SKM-1 (cell line): ENCODE data around the gene INTS15.

Source experiments
- DNase-seq: peaks from one replicate; lab custom pipeline; 2025; ENCODE audit not compliant: unreplicated experiment; lab: John Stamatoyannopoulos, UW

Gene INTS15

DNA sequence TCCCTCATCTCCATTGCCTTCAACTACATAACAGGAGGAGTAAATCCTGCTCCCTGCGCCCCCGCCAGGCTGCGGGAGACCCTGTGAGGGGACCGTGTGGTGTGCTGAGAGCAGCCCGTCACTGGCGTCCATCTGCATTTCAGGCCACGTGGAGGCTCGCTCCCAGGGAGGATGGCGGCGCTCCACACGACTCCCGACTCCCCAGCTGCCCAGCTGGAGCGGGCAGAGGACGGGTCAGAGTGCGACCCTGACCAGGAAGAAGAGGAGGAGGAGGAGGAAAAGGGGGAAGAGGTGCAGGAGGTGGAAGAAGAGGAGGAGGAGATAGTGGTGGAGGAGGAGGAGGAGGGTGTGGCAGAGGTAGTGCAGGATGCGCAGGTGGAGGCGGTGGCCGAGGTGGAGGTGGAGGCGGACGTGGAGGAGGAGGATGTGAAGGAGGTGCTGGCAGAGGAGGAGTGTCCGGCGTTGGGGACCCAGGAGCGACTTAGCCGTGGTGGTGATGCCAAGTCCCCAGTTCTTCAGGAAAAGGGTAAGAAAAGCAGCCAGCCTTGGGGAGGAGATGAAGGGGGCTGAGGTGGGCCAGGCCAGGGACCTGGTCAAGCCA lies 52.5 kb downstream of the INTS15 start:
- no peak for DNase-seq

DNA sequence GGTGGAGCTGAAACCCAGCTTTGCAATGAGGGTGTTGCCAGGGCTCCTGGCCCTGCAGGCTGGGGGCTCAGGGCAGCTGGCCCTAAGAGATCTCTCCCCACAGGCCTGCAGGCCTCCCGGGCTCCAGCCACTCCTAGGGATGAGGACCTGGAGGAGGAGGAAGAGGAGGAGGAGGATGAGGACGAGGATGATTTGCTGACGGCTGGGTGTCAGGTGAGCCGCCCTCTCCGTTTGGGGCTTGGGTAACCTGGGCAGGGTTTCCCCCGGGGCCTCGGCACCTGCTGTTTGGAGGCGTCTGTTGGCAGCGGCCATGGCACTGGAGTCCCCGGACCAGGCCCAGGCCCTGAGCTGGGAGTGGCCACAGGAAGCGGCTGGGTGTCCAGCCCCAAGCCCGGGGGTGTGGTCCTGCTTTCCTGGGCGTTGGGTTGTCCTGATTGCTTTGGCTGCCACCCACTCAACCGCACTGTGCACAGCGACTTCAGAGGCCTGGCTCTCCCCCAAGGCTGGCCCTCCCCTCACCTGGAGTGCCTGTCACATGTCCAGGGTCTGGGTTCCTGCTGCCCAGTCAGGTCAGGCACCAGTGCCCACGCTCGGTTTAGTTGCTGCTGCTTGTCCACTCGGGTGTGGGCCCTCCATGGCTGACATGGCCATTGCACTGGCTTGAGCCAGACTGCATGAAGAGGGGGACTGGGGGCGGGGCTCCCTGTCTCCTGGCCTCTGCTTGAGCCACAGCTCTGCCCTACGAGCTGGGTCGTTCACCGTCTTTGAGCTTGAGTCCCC lies 53.2 kb downstream of the INTS15 start:
- no peak for DNase-seq

DNA sequence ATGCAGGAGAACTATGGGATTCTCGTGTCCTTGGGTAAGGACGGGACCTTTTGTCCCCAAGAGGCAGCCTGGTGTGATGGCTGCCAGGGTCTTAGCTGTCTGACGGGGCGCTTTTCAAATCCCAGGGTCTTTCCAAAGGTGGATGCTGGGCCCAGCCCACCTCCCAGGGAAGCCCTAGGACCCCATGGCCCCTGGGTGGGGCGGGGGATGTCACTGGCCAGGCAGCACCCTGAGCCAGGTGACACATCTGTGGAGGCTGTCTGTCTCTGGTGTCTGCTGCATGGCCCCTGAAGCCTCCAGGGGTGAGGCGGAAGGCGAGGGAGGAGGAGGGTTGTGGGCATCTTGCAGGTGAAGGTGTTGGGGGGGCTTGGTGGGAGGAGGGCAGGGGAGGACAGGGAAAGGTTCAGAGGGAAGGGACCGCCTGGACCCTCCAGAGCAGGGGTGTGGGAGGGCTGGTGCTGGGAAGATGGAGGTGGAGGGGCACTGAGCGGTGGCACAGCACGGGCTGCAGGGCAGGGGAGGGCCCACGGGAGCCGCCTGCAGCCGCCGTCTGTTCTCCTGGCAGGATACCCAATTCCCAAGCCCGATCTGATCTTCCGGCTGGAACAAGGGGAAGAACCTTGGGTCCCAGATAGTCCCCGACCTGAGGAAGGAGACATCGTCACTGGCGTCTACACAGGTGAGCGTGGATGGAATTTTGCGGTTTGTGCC lies 54.2 kb downstream of the INTS15 start:
- DNase-seq, result no peak

DNA sequence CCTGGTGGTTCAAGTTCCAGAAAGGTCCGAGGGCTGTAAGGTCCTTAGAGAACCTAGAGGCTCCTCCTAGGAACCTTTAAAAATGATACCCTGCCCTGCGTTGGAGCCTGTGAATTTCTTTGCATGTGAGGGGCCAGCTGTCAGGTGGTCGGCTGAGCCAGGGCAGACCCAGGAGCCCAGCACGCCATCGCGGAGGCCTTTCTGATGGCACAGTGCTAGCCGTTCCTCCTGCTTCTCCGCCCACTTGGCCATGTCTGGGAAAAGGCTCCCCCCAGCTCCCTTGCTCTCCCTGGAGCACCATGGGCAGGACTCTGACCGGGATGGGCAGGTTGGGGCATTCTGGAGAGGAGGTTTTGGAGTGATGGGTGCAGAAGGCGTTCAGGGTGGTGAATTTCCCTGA lies 54.9 kb downstream of the INTS15 start:
- DNase-seq, result no peak

DNA sequence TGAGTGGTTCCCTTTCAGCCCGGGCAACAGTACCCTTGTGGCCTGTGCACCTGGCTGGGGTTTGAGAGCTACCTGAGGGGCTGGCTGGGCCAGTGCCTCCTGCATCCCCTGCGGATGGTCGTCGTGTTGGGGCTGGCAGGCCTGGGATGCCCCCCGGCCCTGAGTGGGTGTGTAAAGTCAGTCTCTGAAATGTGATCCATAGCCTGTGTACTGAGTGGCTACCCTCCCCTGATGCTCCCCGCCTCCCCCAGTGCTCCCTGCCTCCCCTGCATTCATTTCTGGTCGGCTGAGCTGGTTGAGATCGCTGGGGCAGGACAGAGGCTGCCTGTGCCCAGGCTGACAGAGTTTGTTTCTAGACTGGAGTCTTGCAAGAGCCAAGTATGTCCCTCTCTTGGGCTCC lies 56.6 kb downstream of the INTS15 start:
- no peak for DNase-seq

DNA sequence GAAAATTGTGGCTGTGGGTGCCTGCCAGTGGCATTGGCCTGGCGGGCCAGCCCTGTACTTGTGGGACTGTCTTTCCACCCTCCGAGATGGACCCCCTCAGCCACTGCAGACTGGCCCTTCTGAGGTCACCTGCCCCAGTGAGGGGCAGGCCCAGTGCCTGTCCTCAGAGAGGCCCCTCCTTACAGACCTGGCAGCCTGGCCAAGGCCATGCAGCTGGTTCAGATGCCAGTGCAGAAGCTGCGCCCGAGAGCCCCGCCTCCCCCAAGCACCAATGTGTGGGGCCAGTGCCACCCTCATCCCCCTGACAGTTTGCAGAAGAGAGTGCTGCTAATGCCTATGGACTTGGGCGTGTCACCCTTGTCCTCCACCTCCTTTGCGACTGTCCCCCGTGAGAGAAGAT lies 57.3 kb downstream of the INTS15 start:
- DNase-seq, result no peak

DNA sequence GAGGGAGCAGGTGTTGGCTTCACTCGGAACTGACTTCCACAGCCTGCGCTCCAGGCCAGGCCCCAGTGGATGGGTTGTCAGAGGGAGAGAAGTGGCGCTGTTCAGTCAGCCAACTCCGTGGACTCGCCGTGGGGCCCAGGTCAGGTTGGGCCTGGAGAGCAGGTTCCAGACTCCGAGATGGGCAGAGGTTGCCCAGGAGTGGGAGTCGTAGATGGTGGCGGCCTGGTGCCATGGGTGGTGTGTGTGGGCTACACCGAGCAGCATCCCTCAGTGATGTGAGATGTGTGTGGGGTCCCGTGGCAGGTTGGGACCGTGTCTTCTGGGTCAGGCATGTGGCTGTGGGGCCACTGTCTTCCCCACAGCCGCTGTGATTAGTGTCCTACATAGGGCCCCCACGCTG lies 57.7 kb downstream of the INTS15 start:
- no peak for DNase-seq

DNA sequence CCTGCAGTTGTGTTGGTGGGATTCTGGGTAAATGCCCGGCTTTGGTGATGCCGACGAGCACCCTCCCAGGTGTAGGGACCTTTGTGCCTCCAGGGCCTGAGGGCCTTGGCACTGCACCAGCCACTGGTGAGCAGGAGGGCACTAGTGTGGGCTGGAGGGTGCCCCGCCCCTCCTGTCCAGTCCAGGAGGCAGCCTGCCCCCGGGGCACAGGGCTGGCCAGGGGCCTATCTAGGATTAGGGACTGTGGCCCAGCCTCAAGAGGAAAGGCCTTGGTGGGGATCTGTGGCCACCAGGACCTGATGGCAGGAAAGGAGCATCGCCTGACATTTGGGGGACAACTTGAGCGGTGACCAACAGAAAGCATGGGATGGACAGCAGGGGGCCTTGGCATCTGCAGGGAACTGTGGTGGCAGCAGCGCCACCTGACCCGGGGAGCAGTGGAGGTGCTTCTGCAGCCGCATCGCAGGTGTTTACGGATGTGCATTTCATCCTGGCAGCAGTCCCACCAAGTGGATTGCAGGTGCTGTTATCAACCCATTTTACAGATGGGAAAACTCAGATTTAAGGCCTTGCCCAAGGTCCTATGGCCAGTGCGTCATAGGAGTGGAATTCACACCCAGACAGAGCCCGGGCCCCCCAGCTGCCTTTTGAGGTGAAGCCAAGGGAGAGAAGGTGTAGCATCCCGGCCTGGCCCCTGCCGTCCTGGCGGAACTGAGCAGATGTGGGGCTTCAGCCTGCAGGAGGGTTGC lies 58.4 kb downstream of the INTS15 start:
- no peak for DNase-seq

DNA sequence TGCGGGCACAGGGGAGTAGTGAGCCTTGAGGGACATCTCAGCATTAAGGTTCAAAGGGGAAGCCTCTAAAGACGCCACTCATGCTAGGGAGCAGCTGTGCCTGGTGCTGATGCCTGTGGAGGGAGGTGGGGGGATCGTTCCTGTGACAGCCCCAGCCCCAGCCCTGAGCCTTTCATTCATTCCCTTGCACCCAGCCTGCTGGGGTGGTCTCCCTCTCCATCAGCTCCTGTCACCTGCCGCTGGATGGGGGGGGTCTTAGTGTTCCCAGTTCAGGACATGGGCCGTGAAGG lies 58.9 kb downstream of the INTS15 start:
- no peak for DNase-seq

DNA sequence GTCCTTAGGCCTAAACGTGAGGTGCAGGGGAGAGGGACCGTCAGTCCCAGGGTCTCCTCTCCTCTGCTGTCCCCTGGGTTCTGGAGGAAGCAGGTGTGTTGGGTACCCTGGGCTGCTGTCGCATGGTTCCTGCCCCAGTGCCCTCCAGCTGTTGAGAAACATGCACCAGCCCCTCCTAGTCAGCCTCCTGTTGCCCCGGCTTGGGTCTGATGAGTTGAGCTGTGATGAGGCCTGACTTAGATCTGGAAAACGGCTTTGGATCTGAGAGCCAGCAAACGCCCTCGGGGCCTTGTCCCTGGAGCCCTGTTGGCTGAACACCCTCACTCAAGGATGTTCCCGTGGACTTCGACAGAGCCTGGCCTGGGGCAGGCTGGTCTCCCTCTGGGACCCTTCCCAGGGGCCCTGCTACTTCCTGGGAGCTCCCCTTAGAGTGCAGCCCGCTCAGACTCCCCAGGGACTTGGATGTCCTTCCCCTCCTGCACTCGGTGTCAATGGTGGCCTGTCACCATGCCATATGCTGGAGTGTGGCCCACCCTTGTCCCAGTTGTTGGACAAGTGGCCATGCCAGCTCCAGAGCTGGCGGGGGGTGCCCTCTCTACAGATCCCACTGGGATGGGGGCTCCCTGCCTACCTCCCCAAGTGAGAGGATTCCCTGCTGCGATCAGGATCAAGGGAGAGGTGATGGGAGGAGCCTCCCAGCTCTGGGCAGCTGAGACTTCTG lies 59.6 kb downstream of the INTS15 start:
- no peak for DNase-seq

DNA sequence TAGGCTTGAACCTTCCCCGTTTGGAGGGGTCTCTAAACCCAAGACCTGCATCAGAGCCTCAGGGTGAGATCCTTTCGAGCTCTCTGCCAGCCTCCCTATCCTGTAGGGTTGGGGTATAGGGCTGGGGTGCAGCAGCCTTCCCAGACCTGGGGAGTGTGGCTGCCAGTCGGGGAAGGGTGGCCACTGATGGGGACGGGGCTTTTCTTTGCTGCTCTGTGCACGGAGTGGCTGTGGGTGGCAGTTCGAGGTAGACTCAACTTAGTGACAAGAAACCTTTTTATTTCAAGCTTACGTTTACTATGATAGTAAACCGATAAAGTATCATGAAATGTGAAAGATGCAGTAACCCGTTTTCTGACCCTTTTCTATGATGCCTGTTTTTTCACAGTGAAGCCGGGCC lies 60.3 kb downstream of the INTS15 start:
- DNase-seq, result no peak

DNA sequence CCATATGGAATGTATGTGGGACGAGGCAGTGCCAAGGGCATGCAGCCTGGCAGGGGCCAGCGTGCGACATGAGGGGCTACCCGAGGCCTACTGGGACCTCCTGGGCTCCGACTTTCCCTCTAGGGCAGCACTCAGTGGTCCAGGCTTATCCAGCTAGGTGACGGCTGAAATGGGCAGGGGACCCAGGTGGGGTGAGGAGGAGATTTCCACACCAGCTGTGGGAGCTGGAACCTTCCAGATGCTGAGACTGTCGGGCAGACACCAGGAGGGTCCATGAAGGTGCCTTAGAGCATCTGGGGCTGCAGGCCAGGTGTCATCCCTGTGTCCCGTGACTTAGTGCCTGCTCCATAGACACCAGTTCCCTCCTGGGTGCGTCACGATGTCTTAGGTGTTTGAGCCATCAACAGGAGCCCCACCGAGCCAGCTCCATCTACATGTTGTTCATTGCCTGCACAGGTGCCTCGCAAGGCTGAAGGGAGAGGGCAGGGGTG lies 60.7 kb downstream of the INTS15 start:
- no peak for DNase-seq

DNA sequence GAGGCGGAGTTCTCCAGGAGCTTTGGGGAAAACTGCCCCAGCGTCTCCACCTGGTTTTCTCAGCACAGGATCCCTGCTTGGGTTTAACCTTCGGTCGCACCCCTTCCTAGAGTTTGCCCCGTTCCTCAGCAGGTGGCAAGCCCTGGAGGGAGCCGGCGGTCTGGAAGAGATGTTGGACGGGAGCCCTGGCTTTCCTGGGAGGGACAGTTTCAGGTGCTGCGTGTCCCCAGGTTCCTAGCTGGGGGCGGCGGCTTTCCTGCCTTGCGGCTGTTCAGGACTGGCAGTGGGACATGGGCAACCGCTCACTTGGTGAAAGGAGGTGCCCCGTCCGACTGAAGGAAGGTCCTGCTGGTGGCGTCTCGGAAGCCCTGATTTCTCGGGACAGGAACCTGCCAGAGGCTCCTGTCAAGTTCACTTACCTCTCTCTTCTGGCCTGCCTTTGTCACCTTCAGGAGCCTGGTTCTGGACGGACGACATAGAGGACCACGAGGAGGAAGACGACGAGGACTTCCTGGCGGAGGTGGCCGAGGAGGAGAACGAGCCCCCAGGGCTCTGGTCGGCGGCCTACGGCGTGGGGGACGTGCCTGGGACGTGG lies 62.1 kb downstream of the INTS15 start:
- DNase-seq, result no peak

DNA sequence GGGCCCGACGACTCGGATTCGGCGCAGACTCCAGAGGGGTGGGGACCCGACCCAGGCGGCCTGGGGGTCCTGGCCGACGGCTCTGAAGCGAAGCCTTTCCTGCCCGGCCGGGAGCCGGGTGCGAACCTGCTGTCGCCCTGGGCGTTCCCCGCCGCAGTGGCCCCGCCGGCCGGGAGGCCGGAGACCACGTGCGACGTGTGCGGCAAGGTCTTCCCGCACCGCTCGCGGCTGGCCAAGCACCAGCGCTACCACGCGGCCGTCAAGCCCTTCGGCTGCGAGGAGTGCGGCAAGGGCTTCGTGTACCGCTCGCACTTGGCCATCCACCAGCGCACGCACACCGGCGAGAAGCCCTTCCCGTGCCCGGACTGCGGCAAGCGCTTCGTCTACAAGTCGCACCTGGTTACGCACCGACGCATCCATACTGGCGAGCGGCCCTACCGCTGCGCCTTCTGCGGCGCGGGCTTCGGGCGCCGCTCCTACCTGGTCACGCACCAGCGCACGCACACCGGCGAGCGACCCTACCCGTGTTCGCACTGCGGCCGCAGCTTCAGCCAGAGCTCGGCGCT lies 62.7 kb downstream of the INTS15 start:
- no peak for DNase-seq

DNA sequence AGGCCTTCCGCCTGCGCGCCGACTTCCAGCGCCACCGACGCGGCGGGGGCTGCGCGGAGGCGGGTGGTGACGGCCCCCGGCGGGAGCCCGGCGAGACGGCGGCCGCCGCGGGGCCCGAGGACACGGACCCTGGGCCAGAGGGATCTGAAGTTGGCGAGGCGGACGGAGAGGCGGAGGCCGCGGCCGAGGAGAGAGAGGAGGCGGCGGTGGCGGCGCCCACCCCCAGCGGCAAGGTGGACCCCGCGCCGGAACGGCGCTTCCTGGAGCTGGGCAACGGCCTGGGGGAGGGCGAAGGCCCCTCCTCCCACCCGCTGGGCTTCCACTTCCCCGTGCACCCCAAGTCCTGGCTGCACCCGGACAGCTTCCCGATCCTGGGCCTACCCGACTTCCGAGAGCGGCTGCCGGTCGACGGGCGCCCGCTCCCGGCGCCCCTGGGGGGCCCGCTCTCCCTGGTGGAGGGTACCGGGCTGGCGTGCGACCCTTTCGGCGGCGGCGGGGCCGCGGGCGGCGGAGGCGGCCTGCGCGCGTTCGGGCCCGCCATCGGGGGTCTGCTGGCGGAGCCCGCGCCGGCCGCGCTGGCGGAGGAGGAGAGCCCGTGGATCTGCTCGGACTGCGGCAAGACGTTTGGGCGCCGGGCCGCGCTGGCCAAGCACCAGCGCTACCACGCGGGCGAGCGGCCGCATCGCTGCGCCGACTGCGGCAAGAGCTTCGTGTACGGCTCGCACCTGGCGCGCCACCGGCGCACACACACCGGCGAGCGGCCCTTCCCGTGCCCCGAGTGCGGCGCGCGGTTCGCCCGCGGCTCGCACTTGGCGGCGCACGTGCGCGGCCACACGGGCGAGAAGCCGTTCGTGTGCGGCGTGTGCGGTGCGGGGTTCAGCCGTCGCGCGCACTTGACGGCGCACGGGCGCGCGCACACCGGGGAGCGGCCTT lies 63.5 kb downstream of the INTS15 start:
- no peak for DNase-seq

DNA sequence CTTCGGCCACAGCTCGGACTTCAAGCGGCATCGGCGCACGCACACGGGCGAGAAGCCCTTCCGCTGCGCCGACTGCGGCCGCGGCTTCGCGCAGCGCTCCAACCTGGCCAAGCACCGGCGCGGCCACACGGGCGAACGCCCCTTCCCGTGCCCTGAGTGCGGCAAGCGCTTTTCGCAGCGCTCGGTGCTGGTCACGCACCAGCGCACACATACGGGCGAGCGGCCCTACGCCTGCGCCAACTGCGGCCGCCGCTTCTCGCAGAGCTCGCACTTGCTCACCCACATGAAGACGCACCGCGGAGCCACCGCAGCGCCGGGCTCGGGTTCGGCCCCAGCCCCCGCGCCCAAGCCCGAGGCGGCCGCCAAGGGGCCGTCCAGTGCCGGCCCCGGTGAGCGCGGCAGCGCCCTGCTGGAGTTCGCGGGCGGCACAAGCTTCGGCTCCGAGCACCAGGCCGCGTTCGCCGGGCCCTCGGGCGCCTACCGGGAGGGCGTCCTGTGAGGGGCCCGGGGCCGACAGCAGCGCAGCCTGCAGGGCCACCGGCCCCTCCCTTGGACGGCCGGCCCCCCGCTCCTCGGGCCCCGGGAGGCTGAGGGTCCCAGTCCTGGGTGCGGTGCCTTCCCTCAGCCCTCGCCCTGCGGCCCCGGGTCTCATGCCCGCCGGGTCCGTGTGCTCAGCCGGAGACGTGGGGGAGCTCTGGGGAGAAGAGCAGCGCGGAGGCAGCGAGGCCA lies 64.5 kb downstream of the INTS15 start:
- no peak for DNase-seq

DNA sequence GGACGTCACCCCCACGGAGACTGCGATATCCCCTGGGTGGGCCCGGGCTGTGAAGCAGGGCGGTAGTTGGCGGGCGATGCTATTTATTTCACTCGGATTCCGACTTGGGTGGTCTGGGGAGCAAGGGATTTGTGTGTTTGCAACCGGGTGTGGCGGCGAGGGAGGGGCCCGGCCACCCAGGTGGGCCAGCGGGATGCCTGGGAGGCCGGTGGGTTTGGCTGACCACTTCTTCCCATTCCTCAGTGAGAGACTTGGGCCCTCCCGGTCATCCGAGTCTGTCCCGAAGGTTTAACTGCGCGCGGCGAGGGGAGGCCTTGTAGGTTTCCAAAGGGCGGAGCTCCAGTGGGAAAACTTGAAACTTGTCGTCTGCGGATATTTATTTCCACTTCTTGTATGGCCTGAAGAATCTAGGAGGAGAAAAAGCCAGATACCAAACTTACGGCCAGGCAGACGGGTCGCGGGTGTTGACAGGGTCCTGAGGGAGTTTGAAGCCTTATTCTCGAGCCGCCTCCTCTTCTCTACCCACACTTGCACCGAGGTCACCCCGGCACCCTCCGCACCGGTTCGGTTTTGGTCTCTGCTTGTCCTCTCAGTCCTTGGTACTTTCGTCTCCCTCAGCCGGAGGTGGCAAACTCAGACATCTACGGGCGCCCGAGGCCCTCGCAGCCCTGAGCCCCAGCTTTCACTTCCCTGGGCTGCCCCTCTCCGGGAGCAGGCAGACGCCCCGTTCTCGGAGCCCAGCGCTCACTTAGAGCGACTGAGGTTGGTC lies 65.2 kb downstream of the INTS15 start:
- DNase-seq, result no peak
